K562 (cell line): Measurements from ENCODE around the gene IGDCC3. TPM values are rescaled to one million over a fixed set of nuclear protein-coding genes. Genes with fewer than 3 reads are reported as not detected.

Experiments used
- BCL6 ChIP-seq: fragments of 250-450 bp; sonication (Bioruptor Pico); IDR thresholded peaks from 2 replicates; pipeline ENCODE4 v1.4.0; 2020
- CCAR2 ChIP-seq: fragments of 200-400 bp; formaldehyde crosslinking; IDR thresholded peaks from 2 replicates; pipeline ENCODE4 v1.6.1; 2017; ENCODE audit warnings: mild to moderate bottlenecking, low read depth, low read length
- GATAD2B ChIP-seq: fragments of 450-650 bp; IDR thresholded peaks from 2 replicates; pipeline ENCODE4 v1.6.1; 2017; ENCODE audit warnings: mild to moderate bottlenecking, borderline replicate concordance
- HDGF ChIP-seq: fragments of 450-650 bp; IDR thresholded peaks from 2 replicates; pipeline ENCODE4 v1.6.1; 2016
- HNRNPLL ChIP-seq: fragments of 200-400 bp; formaldehyde crosslinking; IDR thresholded peaks from 2 replicates; pipeline ENCODE4 v1.6.1; 2017; ENCODE audit warnings: low read length, low read depth, mild to moderate bottlenecking; ENCODE audit not compliant: poor library complexity, severe bottlenecking
- MAFK ChIP-seq: IDR thresholded peaks from 2 replicates; pipeline ENCODE4 v1.6.1; 2011; ENCODE audit warnings: low read length, improper control_type of control experiment
- MCM3 ChIP-seq: fragments of 450-650 bp; IDR thresholded peaks from 2 replicates; pipeline ENCODE4 v1.6.1; 2016
- PCBP1 ChIP-seq: fragments of 200-400 bp; formaldehyde crosslinking; IDR thresholded peaks from 2 replicates; pipeline ENCODE4 v1.6.1; 2018; ENCODE audit warnings: mild to moderate bottlenecking, low read depth, low read length; ENCODE audit not compliant: poor library complexity, severe bottlenecking
- POLR2G ChIP-seq: fragments of 200-400 bp; formaldehyde crosslinking; IDR thresholded peaks from 2 replicates; pipeline ENCODE4 v1.6.1; 2017; ENCODE audit warnings: low read depth, mild to moderate bottlenecking, antibody characterized with exemption, low read length, moderate library complexity
- SRSF9 ChIP-seq: fragments of 200-400 bp; formaldehyde crosslinking; IDR thresholded peaks from 2 replicates; pipeline ENCODE4 v1.6.1; 2017; ENCODE audit warnings: low read depth, low read length, borderline replicate concordance
- TAF15 ChIP-seq: fragments of 200-400 bp; formaldehyde crosslinking; IDR thresholded peaks from 2 replicates; pipeline ENCODE4 v1.6.1; 2017; ENCODE audit warnings: mild to moderate bottlenecking, low read depth, low read length, moderate library complexity
- TAF7 ChIP-seq: fragments of 450-650 bp; IDR thresholded peaks from 2 replicates; pipeline ENCODE4 v1.6.1; 2016; ENCODE audit warnings: missing genetic modification characterization, missing compliant biosample characterization
- YBX1 ChIP-seq: fragments of 450-650 bp; IDR thresholded peaks from 2 replicates; pipeline ENCODE4 v1.7.1; 2016; ENCODE audit warnings: mild to moderate bottlenecking
- ZBED1 ChIP-seq: IDR thresholded peaks from 2 replicates; pipeline ENCODE4 v1.6.1; 2014
- ZBTB33 ChIP-seq: sonication (generic); formaldehyde crosslinking; IDR thresholded peaks from 2 replicates; pipeline ENCODE4 v1.8.1; 2023; ENCODE audit warnings: mild to moderate bottlenecking, missing genetic modification reagents
- ZHX1 ChIP-seq: fragments of 150-350 bp; conservative IDR thresholded peaks from 2 replicates; pipeline ENCODE4 v1.6.1; 2014; ENCODE audit warnings: low read length
- ZNF561 ChIP-seq: fragments of 450-650 bp; formaldehyde crosslinking; conservative IDR thresholded peaks from 2 replicates; pipeline ENCODE4 v1.4.0; 2020; ENCODE audit warnings: mild to moderate bottlenecking, moderate library complexity
- ZNF57 ChIP-seq: fragments of 450-650 bp; formaldehyde crosslinking; IDR thresholded peaks from 2 replicates; pipeline ENCODE4 v1.4.0; 2020; ENCODE audit warnings: mild to moderate bottlenecking, moderate library complexity
- polyA plus RNA-seq, 8 experiments: library from polyadenylated mRNA; depleted of rRNA in 4 of 8; stranded (reverse) in 5 of 8; unstranded in 3 of 8; fragments of >200 nt; fragmentation: Nextera tagmentation in 2 of 8; fragmentation: Illumina TruSeq in 1 of 8; extraction: Ambion mirVana in 2 of 8; extraction: Trizol in 1 of 8; gene quantifications; 2 replicates each; pipeline versions ENCODE4 v1.2.1 to v1.2.3, GENCODE V29; 2011 to 2014; ENCODE audit warnings: inconsistent platforms in 1 of 8, missing spikeins in 1 of 8
- total RNA-seq, 7 experiments: library from RNA; depleted of rRNA in 6 of 7; stranded (reverse); fragments of >200 nt in 6 of 7; fragmentation: Illumina TruSeq in 2 of 7; extraction: Trizol in 2 of 7; gene quantifications; 2 replicates each; pipeline versions ENCODE4 v1.2.1 to v1.2.3, GENCODE V29; 2011 to 2021; ENCODE audit warnings: low replicate concordance in 1 of 7
- TF ChIP-seq, protein P1 (sequence below): fragments of 250-450 bp; sonication (Bioruptor Pico); IDR thresholded peaks from 2 replicates; pipeline ENCODE4 v1.5.1; 2021; ENCODE audit warnings: mild to moderate bottlenecking
- TF ChIP-seq, protein P2 (sequence below): fragments of 450-650 bp; IDR thresholded peaks from 2 replicates; pipeline ENCODE4 v1.6.1; 2014; ENCODE audit warnings: low read depth, mild to moderate bottlenecking, moderate library complexity, borderline replicate concordance

Gene IGDCC3
- total and polyA plus RNA-seq, 9 of the 15 experiments (the other 6 are each of a cell fraction or from before 2014, with no cell fraction given) = not detected

- TF ChIP-seq CCAR2 (no peak), ZBED1 (no peak), ZHX1 (no peak), HDGF (no peak), TAF15 (no peak), YBX1 (no peak), SRSF9 (no peak), BCL6 (no peak), PCBP1 (peak; percentile 39), MCM3 (no peak), HNRNPLL (no peak), TAF7 (tag) (no peak), POLR2G (0 out of 2 replicates have a peak, but pooled peaks have one; percentile 25), MAFK (no peak), ZNF57 (no peak), ZNF561 (CRISPR knock-in tag) (no peak), ZBTB33 (0 out of 2 replicates have a peak, but pooled peaks have one; percentile 15), GATAD2B (no peak)
- TF ChIP-seq, protein P1, sequence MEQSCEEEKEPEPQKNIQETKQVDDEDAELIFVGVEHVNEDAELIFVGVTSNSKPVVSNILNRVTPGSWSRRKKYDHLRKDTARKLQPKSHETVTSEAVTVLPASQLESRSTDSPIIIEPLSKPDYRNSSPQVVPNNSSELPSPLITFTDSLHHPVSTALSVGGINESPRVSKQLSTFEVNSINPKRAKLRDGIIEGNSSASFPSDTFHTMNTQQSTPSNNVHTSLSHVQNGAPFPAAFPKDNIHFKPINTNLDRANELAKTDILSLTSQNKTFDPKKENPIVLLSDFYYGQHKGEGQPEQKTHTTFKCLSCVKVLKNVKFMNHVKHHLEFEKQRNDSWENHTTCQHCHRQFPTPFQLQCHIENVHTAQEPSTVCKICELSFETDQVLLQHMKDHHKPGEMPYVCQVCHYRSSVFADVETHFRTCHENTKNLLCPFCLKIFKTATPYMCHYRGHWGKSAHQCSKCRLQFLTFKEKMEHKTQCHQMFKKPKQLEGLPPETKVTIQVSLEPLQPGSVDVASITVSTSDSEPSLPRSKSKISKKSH (CRISPR knock-in tag) = no peak
- TF ChIP-seq, protein P2, sequence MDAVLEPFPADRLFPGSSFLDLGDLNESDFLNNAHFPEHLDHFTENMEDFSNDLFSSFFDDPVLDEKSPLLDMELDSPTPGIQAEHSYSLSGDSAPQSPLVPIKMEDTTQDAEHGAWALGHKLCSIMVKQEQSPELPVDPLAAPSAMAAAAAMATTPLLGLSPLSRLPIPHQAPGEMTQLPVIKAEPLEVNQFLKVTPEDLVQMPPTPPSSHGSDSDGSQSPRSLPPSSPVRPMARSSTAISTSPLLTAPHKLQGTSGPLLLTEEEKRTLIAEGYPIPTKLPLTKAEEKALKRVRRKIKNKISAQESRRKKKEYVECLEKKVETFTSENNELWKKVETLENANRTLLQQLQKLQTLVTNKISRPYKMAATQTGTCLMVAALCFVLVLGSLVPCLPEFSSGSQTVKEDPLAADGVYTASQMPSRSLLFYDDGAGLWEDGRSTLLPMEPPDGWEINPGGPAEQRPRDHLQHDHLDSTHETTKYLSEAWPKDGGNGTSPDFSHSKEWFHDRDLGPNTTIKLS = no peak
Observed at GRCh38 chr15:65384895-65385869, 7.4 kb upstream of the IGDCC3 start (continued).
